ENCODE data around the gene PF4V1.

- TF ChIP-seq CTCF (conservative IDR thresholded peaks at IDR 0.05; ENCODE audit: low read length): no peak
- no peak for TF ChIP-seq EZH2phosphoT487 (IDR thresholded peaks at IDR 0.05; ENCODE audit: borderline replicate concordance, low read depth, low read length)
Measured at GRCh38 chr4:73867783-73868182, 14.7 kb downstream of the PF4V1 start.

Data from OCI-LY7 (cell line).